Keratinocyte (primary cell): ENCODE measurements around the gene SLC38A3. TPM values are rescaled to one million over a fixed set of nuclear protein-coding genes. Genes with fewer than 3 reads are reported as not detected.

ENCODE experiments used
- DNase-seq: peaks from one replicate; pipeline ENCODE4 v3.0.0-alpha.2; 2011; ENCODE audit warnings: low read depth, missing footprints, low spot score
- FAIRE-seq: peaks from 2 replicates; lab custom pipeline; 2011; peaks lifted over from hg19 to GRCh38; lab: Jason Lieb, UNC
- H2AFZ ChIP-seq: 2 replicates; pipeline ENCODE4 v1.6.0; 2012; ENCODE audit warnings: low read length, control low read depth, inconsistent platforms; ENCODE audit not compliant: control insufficient read depth
- H3K27ac ChIP-seq: 2 replicates; pipeline ENCODE4 v1.5.1; 2011; ENCODE audit warnings: low read length; ENCODE audit not compliant: control insufficient read depth, insufficient read depth
- H3K27me3 ChIP-seq: 3 replicates; pipeline ENCODE4 v1.6.0; 2011; ENCODE audit warnings: low read length; ENCODE audit not compliant: control insufficient read depth, insufficient read depth; ENCODE audit errors: extremely low read depth
- H3K36me3 ChIP-seq, 2 experiments: 2 replicates in 1 of 2; 3 replicates in 1 of 2; pipeline ENCODE4 v1.5.1; 2011; ENCODE audit warnings: low read length in 2 of 2, mild to moderate bottlenecking in 1 of 2; ENCODE audit not compliant: control insufficient read depth in 2 of 2, insufficient read depth in 2 of 2; ENCODE audit errors: extremely low read depth in 1 of 2
- H3K4me1 ChIP-seq: 3 replicates; pipeline ENCODE4 v1.5.1; 2011; ENCODE audit warnings: low read length; ENCODE audit not compliant: control insufficient read depth, insufficient read depth; ENCODE audit errors: extremely low read depth
- H3K4me2 ChIP-seq: 3 replicates; pipeline ENCODE4 v1.6.0; 2011; ENCODE audit warnings: low read depth, low read length; ENCODE audit not compliant: control insufficient read depth, insufficient read depth; ENCODE audit errors: extremely low read depth
- H3K4me3 ChIP-seq, 3 experiments: fragments of 200-600 bp in 1 of 3; sonication (generic) in 1 of 3; 2 replicates in 2 of 3; 3 replicates in 1 of 3; pipeline ENCODE4 v1.5.1; 2011 to 2016; ENCODE audit warnings: low read length in 3 of 3, mild to moderate bottlenecking in 3 of 3, control low read depth in 2 of 3, inconsistent platforms in 1 of 3, low read depth in 1 of 3, mixed read lengths in 1 of 3, mixed run types in 1 of 3, moderate library complexity in 1 of 3; ENCODE audit not compliant: control insufficient read depth in 2 of 3, insufficient read depth in 2 of 3; ENCODE audit errors: extremely low read depth in 1 of 3
- H3K79me2 ChIP-seq: 2 replicates; pipeline ENCODE4 v1.6.0; 2012; ENCODE audit warnings: low read length; ENCODE audit not compliant: control insufficient read depth, insufficient read depth
- H3K9ac ChIP-seq: 3 replicates; pipeline ENCODE4 v1.6.0; 2011; ENCODE audit warnings: low read length; ENCODE audit not compliant: control insufficient read depth, insufficient read depth; ENCODE audit errors: extremely low read depth
- H3K9me1 ChIP-seq: 3 replicates; pipeline ENCODE4 v1.6.0; 2011; ENCODE audit warnings: low read length; ENCODE audit not compliant: control insufficient read depth, insufficient read depth; ENCODE audit errors: extremely low read depth
- H3K9me3 ChIP-seq: 2 replicates; pipeline ENCODE4 v1.5.1; 2012; ENCODE audit warnings: low read depth, low read length; ENCODE audit not compliant: control insufficient read depth
- H4K20me1 ChIP-seq: 3 replicates; pipeline ENCODE4 v1.6.0; 2011; ENCODE audit warnings: low read length; ENCODE audit not compliant: control insufficient read depth, insufficient read depth; ENCODE audit errors: extremely low read depth
- CTCF ChIP-seq, 3 experiments: IDR thresholded peaks in 1 of 3; conservative IDR thresholded peaks in 1 of 3; optimal IDR thresholded peaks in 1 of 3; 2 replicates in 2 of 3; 3 replicates in 1 of 3; pipeline versions ENCODE3 to v1.5.1; 2011; ENCODE audit warnings: low read length in 3 of 3, mild to moderate bottlenecking in 3 of 3, moderate library complexity in 2 of 3, control low read depth in 1 of 3, inconsistent platforms in 1 of 3; ENCODE audit not compliant: insufficient read depth in 2 of 3; ENCODE audit errors: extremely low read depth in 1 of 3
- EZH2 ChIP-seq: IDR thresholded peaks from one replicate; pipeline ENCODE4 v1.6.1; 2012; ENCODE audit warnings: inconsistent platforms, mild to moderate bottlenecking, low read length, moderate library complexity
- dilution Hi-C: fragments of 300-500 bp; cut with MboI; formaldehyde crosslinking; loops from one replicate; pipeline ENCODE4 v1.7.0; 2020; ENCODE audit warnings: low sequenced_read_pairs; ENCODE audit not compliant: extremely low pct_ligation_motif_present
- polyA plus RNA-seq, 5 experiments: library from polyadenylated mRNA; depleted of rRNA in 3 of 5; stranded (reverse) in 3 of 5; stranded (forward) in 1 of 5; unstranded in 1 of 5; fragments of >200 nt; gene quantifications; 1 replicate in 1 of 5; 2 replicates in 3 of 5; 3 replicates in 1 of 5; pipeline versions ENCODE4 v1.2.1 to v1.2.3, GENCODE V29; 2011 to 2012; ENCODE audit warnings: missing spikeins in 2 of 5, low read depth in 1 of 5, low replicate concordance in 1 of 5

The SLC38A3 gene
- polyA plus RNA-seq, 1 donor (not counting 4 experiments of a cell fraction or from before 2014, with no cell fraction given): not detected

GRCh38 chr3:50192124-50192523 is 12.9 kb upstream of the SLC38A3 start:
- DNase-seq (no peak), FAIRE-seq (no peak)
- TF ChIP-seq CTCF (optimal IDR thresholded peaks at IDR 0.05 in 1 of 3, IDR thresholded peaks at IDR 0.05 in 1 of 3, conservative IDR thresholded peaks at IDR 0.05 in 1 of 3; ENCODE audit: extremely low read depth in 1 of 3, insufficient read depth in 2 of 3, low read length in 3 of 3): no peak
- no peak for TF ChIP-seq EZH2
- Histone ChIP-seq H2AFZ (no peak overlapping the region), H3K4me2 (no peak overlapping the region), H3K27ac (no peak overlapping the region), H3K9ac (no peak overlapping the region), H4K20me1 (peaks cover 11% of the 10 kb centered on the region), H3K9me3 (no peaks in the 10 kb centered on the region), H3K27me3 (peaks cover 32% of the 10 kb centered on the region), H3K79me2 (no peaks in the 10 kb centered on the region), H3K36me3 (peaks cover 4 to 8% of the 10 kb centered on the region in 2 experiments), H3K4me3 (no peak overlapping the region), H3K4me1 (no peaks in the 10 kb centered on the region), H3K9me1 (no peaks in the 10 kb centered on the region)
- dilution Hi-C loops: no loop called here

- H3K36me3 ChIP-seq: peaks cover 4 to 5% of the 10 kb centered on the region in 2 experiments
- H2AFZ ChIP-seq: no peak overlapping the region
- DNase-seq (no peak), FAIRE-seq (peak; percentile 89)
- H3K4me2 ChIP-seq: no peak overlapping the region
- no peak overlapping the region for H3K9ac ChIP-seq
- peaks cover 32% of the 10 kb centered on the region for H3K27me3 ChIP-seq
- H3K4me3 ChIP-seq: no peak overlapping the region
- H3K79me2 ChIP-seq: no peaks in the 10 kb centered on the region
- H4K20me1 ChIP-seq: peaks cover 11% of the 10 kb centered on the region
- H3K9me3 ChIP-seq: no peaks in the 10 kb centered on the region
- TF ChIP-seq CTCF (optimal IDR thresholded peaks at IDR 0.05 in 1 of 3, IDR thresholded peaks at IDR 0.05 in 1 of 3, conservative IDR thresholded peaks at IDR 0.05 in 1 of 3; ENCODE audit: extremely low read depth in 1 of 3, insufficient read depth in 2 of 3, low read length in 3 of 3): peak in 2 of 3 experiments; percentile 91 to 97
- no peak for TF ChIP-seq EZH2
- no peaks in the 10 kb centered on the region for H3K9me1 ChIP-seq
- dilution Hi-C loops: no loop called here
- H3K4me1 ChIP-seq: no peaks in the 10 kb centered on the region
- no peak overlapping the region for H3K27ac ChIP-seq
Measured at GRCh38 chr3:50192689-50193141, 12.4 kb upstream of the SLC38A3 start.
